Measurements from ENCODE around the gene MUCL3.

GRCh38 chr6:30966154-30966553, 25.4 kb downstream of the MUCL3 start:
- TF ChIP-seq GATA2 (IDR thresholded peaks at IDR 0.05; ENCODE audit: low read depth, low read length): no peak
- no peak for TF ChIP-seq GATA3 (IDR thresholded peaks at IDR 0.05; ENCODE audit: low read depth, low read length)
